Esophagus muscularis mucosa (tissue), 3 donors: ENCODE data around the gene S100A2.

Source experiments
- CTCF ChIP-seq, 3 experiments: fragments of 200-600 bp in 2 of 3; fragments of 450-650 bp in 1 of 3; sonication (generic) in 2 of 3; IDR thresholded peaks; one replicate each; pipeline ENCODE4 v1.5.1; 2017 to 2019; ENCODE audit warnings: antibody characterized with exemption in 3 of 3, mild to moderate bottlenecking in 2 of 3, moderate library complexity in 1 of 3
- POLR2A ChIP-seq: fragments of 450-650 bp; IDR thresholded peaks from one replicate; pipeline ENCODE4 v1.6.1; 2017; ENCODE audit warnings: antibody characterized with exemption, moderate library complexity, mild to moderate bottlenecking, low read depth
- POLR2AphosphoS5 ChIP-seq, 2 donors: sonication (generic); formaldehyde crosslinking; IDR thresholded peaks; one replicate each; pipeline ENCODE4 v1.6.1; 2017; ENCODE audit warnings: antibody characterized with exemption in 2 of 2

GRCh38 chr1:153527683-153528040 lies 38.0 kb downstream of the S100A2 start:
- no peak for TF ChIP-seq CTCF (IDR thresholded peaks at IDR 0.05)
- no peak for TF ChIP-seq POLR2AphosphoS5 (IDR thresholded peaks at IDR 0.05)
- no peak for TF ChIP-seq POLR2A
